Naive thymus-derived CD8-positive, alpha-beta T cell (primary cell): ENCODE results near the gene E2F4. TPM values are rescaled to one million over a fixed set of nuclear protein-coding genes. Genes with fewer than 3 reads are reported as not detected.
A peak's percentile ranks its signal among the peaks of the same experiment; 100 is the strongest.

Source experiments
- ATAC-seq, 2 donors: fragments of 150-1000 bp; cut with Tn5 transposase in 1 of 2; sonication (Bioruptor Pico), chemical (Tn5 transposase) in 1 of 2; 1 replicate in 1 of 2; 2 replicates in 1 of 2; pipeline ENCODE4 v1.10.0; 2021; ENCODE audit warnings: mild to moderate bottlenecking in 2 of 2, moderate library complexity in 2 of 2
- POLR2A ChIA-PET: fragments of 350-600 bp; sonication (Branson Sonifier 250); formaldehyde crosslinking; loops from one replicate; lab custom pipeline; 2021; ENCODE audit warnings: antibody characterized with exemption; lab: Charles Lee
- DNase-seq, 10 donors: peaks; one replicate each; pipeline versions ENCODE4 v3.0.0 to v3.0.0-alpha.2; 2020 to 2022
- H3K27ac Mint-ChIP-seq, 10 donors: one replicate each; pipeline ENCODE4 v1.8.0; 2020 to 2022; ENCODE audit warnings: mild to moderate bottlenecking in 10 of 10, mixed read lengths in 10 of 10, moderate library complexity in 4 of 10, inconsistent platforms in 1 of 10
- H3K27me3 Mint-ChIP-seq, 5 donors: one replicate each; pipeline ENCODE4 v1.8.0; 2021 to 2022; ENCODE audit warnings: mixed read lengths in 5 of 5
- H3K36me3 Mint-ChIP-seq, 3 donors: one replicate each; pipeline ENCODE4 v1.8.0; 2020 to 2022; ENCODE audit warnings: mixed read lengths in 3 of 3, mild to moderate bottlenecking in 2 of 3, inconsistent platforms in 1 of 3
- H3K4me1 Mint-ChIP-seq, 4 donors: one replicate each; pipeline ENCODE4 v1.8.0; 2021 to 2022; ENCODE audit warnings: mixed read lengths in 4 of 4
- H3K4me3 Mint-ChIP-seq, 10 donors: one replicate each; pipeline ENCODE4 v1.8.0; 2020 to 2022; ENCODE audit warnings: mild to moderate bottlenecking in 10 of 10, mixed read lengths in 10 of 10, moderate library complexity in 6 of 10, inconsistent platforms in 1 of 10
- H3K9me3 Mint-ChIP-seq, 9 donors: one replicate each; pipeline ENCODE4 v1.8.0; 2020 to 2022; ENCODE audit warnings: mixed read lengths in 9 of 9, mild to moderate bottlenecking in 3 of 9, inconsistent platforms in 1 of 9, moderate library complexity in 1 of 9
- polyA plus RNA-seq, 3 donors: library from polyadenylated mRNA; unstranded; fragments of 300-500 nt; fragmentation: Illumina TruSeq; gene quantifications; one replicate each; pipeline ENCODE4 v1.2.3, GENCODE V29; 2021
- total RNA-seq, 8 experiments: library from RNA in 2 of 8; stranded (reverse) in 2 of 8; gene quantifications; one replicate each; pipeline ENCODE4 v1.2.3 and lab custom pipeline; 2021 to 2026

Gene E2F4, protein sequence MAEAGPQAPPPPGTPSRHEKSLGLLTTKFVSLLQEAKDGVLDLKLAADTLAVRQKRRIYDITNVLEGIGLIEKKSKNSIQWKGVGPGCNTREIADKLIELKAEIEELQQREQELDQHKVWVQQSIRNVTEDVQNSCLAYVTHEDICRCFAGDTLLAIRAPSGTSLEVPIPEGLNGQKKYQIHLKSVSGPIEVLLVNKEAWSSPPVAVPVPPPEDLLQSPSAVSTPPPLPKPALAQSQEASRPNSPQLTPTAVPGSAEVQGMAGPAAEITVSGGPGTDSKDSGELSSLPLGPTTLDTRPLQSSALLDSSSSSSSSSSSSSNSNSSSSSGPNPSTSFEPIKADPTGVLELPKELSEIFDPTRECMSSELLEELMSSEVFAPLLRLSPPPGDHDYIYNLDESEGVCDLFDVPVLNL
- 10 to 100 TPM; 86.3 to 87.1 TPM for total RNA-seq
- polyA plus RNA-seq = 10 to 100 TPM; 40.7 to 67.8 (median 63.4) TPM
- 54.1 to 245 (median 92.4) reads per million in 6 experiments for total RNA-seq (lab: John Stamatoyannopoulos, UW)

DNA sequence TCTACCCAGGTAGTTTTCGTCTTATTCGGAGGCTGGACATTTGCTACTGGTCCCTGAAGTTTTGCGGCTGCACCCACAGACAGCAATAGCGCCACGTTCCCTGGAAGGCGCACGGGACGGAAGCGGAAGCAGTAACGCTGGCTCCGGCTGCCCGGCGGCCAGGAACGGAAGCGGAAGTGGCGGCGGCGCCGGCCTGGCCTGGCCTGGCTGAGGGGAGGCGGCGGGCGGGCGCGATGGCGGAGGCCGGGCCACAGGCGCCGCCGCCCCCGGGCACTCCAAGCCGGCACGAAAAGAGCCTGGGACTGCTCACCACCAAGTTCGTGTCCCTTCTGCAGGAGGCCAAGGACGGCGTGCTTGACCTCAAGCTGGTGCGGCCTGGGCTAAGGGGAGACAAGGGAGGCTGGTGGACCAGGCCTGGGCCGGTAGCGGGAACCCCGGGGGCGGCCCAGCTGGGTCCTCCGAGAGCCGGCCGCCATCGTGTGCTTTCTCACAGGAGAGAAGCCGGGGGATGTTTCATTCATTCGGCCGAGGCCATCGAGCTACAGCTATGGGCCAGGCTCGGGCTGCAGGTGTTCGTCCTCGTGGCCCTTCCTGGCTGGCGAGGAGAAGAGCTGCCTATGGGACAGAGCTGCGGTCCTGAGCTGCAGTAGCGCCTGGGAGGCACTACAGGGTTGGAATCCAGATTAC is at the start of gene E2F4:
E2F4 (plus strand) TSS at position 161 of the 687 bp plus-strand sequence; CDS start at position 234, 73 bp downstream.
- peaks cover 0 to 1% (median 0%) of the 10 kb centered on the region in 5 donors for H3K27me3 Mint-ChIP-seq
- H3K4me3 Mint-ChIP-seq = peak within 1 kb of the TSS; percentile 81 to 97 (median 90)
- POLR2A ChIA-PET = interaction anchor here (0.7 to 2.9 kb wide), 5 partner anchors 9 to 52 kb away, joined by 3 to 17 read pairs (median 3); partner anchors contain the start of gene TMEM208
- H3K4me1 Mint-ChIP-seq = peaks cover 20 to 56% (median 46%) of the 10 kb centered on the region in 4 donors
- H3K9me3 Mint-ChIP-seq = no peaks in the 10 kb centered on the region
- DNase-seq (peak; percentile 72 to 87 (median 81)), ATAC-seq (peak; percentile 96 to 97)
- peak within 1 kb of the TSS; percentile 81 to 96 (median 92) for H3K27ac Mint-ChIP-seq
- peaks cover 0 to 31% (median 8%) of the 10 kb centered on the region in 3 donors for H3K36me3 Mint-ChIP-seq

DNA sequence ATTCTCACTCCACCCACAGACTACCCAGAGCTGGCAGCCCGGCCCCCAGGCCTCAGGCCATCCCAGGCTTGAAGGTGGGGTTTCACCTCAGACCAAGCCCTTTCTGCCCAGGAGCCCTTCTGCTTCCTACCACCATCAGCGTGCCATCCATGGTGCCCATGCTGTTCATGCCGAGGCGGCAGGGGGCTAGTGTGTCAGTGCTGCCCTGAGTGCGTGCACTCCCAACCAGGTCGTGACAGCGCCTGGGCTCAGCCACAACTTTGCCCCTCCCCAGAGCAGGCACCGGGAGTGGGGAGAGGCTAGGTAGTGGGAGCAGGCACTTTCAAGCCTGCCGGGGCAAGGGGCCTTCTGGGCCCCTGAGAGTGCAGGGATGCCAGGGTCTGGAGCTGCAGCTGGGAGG is 49.6 kb upstream of the E2F4 start:
- Mint-ChIP-seq H3K27ac (no peak overlapping the region), H3K36me3 (peaks cover 3 to 94% (median 76%) of the 10 kb centered on the region in 3 donors), H3K27me3 (peaks cover 0 to 3% (median 0%) of the 10 kb centered on the region in 5 donors), H3K4me3 (no peak overlapping the region), H3K9me3 (no peaks in the 10 kb centered on the region), H3K4me1 (no peaks in the 10 kb centered on the region)
- no peak for DNase-seq
- POLR2A ChIA-PET = no interaction called here
- no peak for ATAC-seq

DNA sequence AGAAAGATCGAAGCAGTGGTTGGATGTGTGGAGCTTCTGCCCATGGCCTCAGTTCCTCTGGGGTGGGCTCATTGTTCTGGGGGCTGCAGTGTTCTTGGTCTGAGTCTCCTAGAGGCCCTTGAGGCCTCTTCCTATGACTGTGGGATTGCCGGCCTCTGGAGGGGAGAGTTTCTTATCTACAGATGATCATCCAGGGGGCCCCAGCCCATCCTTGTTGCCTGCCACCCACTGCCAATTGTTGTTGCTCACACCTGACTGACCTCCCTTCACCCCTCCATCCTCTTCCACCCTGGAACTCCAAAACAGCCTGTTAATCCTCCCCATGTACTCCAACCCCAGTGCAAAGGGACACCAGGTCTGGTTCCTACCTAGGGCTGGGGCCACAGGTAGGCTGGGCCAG is 47.0 kb upstream of the E2F4 start:
- H3K4me1 Mint-ChIP-seq = peaks cover 0 to 2% (median 0%) of the 10 kb centered on the region in 4 donors
- H3K9me3 Mint-ChIP-seq = no peaks in the 10 kb centered on the region
- H3K36me3 Mint-ChIP-seq = peaks cover 3 to 85% (median 73%) of the 10 kb centered on the region in 3 donors
- H3K27ac Mint-ChIP-seq = peak overlapping the region in 2 of 10 donors; percentile 16 to 65
- ATAC-seq (no peak), DNase-seq (no peak)
- POLR2A ChIA-PET = no interaction called here
- no peak overlapping the region for H3K4me3 Mint-ChIP-seq
- H3K27me3 Mint-ChIP-seq = peaks cover 0 to 19% (median 9%) of the 10 kb centered on the region in 5 donors

DNA sequence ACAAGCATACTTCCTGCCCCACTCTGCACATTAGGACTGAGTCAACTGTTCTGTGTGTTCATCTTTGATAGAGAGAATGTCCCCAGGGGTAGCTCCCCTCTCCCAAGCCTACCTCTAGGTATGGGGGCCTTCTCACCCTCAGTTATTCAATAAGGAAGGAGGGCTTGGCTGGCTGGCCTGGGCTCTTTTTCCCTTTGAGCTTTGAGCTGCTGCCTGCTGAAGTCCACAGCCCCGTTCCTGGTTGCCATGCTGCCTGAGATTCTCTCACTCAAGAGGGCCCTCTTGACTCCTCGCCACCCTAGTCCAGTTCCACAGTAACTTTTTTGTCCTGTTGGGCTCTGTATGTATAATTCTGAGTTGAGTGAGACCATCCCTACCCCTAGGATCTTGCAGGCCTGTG is 46.2 kb upstream of the E2F4 start:
- H3K4me1 Mint-ChIP-seq = peaks cover 0 to 2% (median 0%) of the 10 kb centered on the region in 4 donors
- ATAC-seq = no peak
- POLR2A ChIA-PET = no interaction called here
- peaks cover 3 to 77% (median 65%) of the 10 kb centered on the region in 3 donors for H3K36me3 Mint-ChIP-seq
- no peaks in the 10 kb centered on the region for H3K9me3 Mint-ChIP-seq
- no peak overlapping the region for H3K4me3 Mint-ChIP-seq
- H3K27me3 Mint-ChIP-seq = peaks cover 0 to 19% (median 9%) of the 10 kb centered on the region in 5 donors
- H3K27ac Mint-ChIP-seq = peak overlapping the region in 1 of 10 donors; percentile 52
- no peak for DNase-seq

DNA sequence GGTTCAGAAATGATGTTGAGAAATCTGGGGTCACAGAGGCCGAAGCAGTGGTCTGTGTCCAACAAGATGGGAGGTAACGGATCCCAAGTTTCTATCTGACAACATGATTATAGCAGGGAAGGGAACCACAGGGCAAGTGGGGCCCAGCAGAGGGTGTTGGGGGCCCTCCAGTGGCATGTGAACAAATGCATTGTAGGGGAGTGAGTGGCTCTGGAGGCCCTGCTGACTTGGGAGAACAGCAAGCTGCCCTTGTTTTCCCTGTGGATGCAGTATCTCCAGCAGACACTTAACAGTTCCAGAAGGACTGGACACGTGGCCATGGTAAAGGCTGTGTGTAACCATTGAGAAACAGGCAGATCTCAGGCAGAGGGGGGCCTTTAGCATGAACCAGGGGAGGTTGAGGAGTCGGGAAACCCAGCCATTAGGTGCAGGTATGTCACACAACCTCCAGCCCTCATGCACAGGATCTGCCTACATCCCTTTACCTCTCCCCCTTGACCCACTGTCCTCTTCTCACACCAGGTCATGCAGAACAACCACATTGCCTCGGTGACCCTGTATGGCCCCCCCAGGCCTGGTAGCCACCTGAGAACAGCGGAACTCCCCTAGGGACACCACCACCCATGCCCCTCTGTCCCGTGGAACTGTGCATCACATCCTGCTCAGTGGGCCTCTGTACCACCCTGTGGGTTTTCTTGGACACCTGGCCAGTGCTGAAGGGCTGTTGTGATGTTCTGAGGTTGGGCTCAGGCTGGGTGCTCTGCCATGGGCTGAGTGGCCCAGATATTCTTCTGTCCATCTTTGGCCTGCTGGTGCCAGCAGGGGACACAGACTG is 45.2 kb upstream of the E2F4 start:
- POLR2A ChIA-PET = no interaction called here
- H3K36me3 Mint-ChIP-seq = peaks cover 3 to 67% (median 57%) of the 10 kb centered on the region in 3 donors
- no peak for DNase-seq
- no peak overlapping the region for H3K4me3 Mint-ChIP-seq
- H3K9me3 Mint-ChIP-seq = no peaks in the 10 kb centered on the region
- peaks cover 3 to 5% (median 5%) of the 10 kb centered on the region in 4 donors for H3K4me1 Mint-ChIP-seq
- ATAC-seq = no peak
- no peak overlapping the region for H3K27ac Mint-ChIP-seq
- peaks cover 0 to 26% (median 9%) of the 10 kb centered on the region in 5 donors for H3K27me3 Mint-ChIP-seq

DNA sequence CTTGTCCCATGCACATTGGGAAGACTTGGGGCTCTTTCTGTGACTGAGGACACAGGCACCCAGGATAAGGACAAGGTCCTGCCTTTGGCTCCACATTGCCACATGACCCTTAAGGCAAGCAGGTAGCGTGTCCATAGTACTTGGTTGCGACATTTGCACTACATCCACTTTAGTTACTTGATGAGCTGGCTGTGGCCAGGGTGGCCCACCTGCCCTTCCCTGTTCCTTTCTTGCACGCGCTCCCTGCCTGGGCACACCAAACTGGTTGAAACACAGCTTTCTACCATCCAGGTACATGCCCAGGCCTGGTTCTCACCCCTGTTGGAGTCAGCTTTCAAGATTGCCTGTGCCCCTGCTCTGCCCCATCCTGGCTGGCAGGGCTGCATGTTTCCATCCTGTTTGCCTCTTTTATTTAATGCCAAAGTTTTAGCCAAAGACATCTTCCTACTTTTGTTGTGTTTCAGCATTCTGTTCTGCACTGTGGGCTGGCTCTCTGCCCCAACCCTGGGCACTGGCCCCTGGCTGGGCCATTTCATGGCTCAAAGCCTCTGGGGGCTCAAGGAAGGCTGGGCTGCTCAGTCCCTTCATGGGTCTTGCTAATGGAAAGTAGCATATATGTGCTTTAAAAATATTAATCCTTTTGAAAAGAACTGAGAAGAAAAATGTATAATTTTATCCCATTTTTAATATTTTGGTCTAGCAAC is 44.4 kb upstream of the E2F4 start:
- ATAC-seq = no peak
- Mint-ChIP-seq H3K4me3 (no peak overlapping the region), H3K9me3 (no peaks in the 10 kb centered on the region), H3K27ac (peak overlapping the region in 2 of 10 donors; percentile 7 to 20), H3K36me3 (peaks cover 3 to 60% (median 51%) of the 10 kb centered on the region in 3 donors), H3K27me3 (peaks cover 0 to 26% (median 9%) of the 10 kb centered on the region in 5 donors), H3K4me1 (peaks cover 3 to 6% (median 5%) of the 10 kb centered on the region in 4 donors)
- POLR2A ChIA-PET = no interaction called here
- no peak for DNase-seq

DNA sequence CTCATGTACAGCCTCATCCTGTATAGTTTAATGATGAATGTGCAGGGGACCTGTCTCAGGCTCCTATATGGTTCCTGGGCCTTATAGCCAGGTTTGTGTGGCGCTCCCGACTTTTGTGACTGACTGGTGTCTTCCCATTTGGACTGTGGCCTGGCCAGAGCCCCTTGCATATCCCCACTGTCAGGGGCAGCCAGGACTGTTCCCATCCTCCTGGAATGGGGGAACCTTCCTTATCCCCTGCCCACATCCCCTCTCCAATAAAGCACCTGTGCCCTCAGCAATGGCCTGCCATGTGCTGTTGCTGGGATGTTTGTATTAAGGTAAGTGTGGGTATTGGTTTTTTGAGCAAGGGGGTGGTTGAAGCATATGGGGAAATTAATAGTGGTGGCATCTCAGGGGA is 43.7 kb upstream of the E2F4 start:
- Mint-ChIP-seq H3K27ac (no peak overlapping the region), H3K36me3 (peaks cover 3 to 54% (median 47%) of the 10 kb centered on the region in 3 donors)

DNA sequence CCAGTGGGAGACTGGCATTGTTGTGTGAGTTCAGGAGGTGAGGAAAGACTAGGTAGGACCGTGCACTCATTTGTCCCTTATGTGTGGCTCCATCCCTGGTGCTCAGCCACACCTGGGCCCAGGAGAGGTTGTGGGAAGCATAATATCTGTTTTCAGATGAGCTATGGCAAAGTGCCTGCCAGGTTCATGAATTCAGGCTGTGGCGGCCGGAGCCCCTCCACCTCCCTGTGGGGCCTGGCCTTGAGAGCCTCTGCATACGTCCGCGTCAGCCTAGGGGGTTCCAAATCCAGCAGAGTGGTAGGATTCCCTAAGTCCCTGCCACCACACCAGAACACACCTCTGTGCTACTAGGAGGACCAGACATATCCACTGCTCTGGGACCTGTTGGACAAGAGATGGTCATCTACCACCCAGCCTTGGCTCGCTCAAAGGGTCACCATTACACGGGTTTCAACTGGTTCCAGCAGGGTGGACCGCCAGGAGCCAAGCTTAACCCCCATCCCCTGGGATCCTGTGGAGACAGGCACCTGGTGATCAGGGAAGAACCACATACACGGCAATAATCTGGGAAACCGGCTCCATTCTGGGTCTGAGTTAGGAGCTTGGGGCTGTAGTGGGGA is 43.2 kb upstream of the E2F4 start:
- peaks cover 5 to 15% (median 8%) of the 10 kb centered on the region in 4 donors for H3K4me1 Mint-ChIP-seq
- ATAC-seq (no peak), DNase-seq (no peak)
- H3K36me3 Mint-ChIP-seq = peaks cover 0 to 49% (median 43%) of the 10 kb centered on the region in 3 donors
- H3K9me3 Mint-ChIP-seq = no peaks in the 10 kb centered on the region
- POLR2A ChIA-PET = interaction anchor here (1.6 kb wide), 1 partner anchor 38 kb away, joined by 5 read pairs; the partner anchor contains the start of gene PHAF1
- peaks cover 0 to 23% (median 13%) of the 10 kb centered on the region in 5 donors for H3K27me3 Mint-ChIP-seq
- H3K27ac Mint-ChIP-seq = peak overlapping the region in 3 of 10 donors; percentile 8 to 53 (median 27)
- H3K4me3 Mint-ChIP-seq = peak overlapping the region in 7 of 10 donors; percentile 24 to 52 (median 48)

More for the DNA sequence above, 43.7 kb upstream of the E2F4 start:
- no peak for ATAC-seq
- Mint-ChIP-seq H3K4me3 (peak overlapping the region in 2 of 10 donors; percentile 48), H3K9me3 (no peaks in the 10 kb centered on the region), H3K27me3 (peaks cover 0 to 26% (median 13%) of the 10 kb centered on the region in 5 donors), H3K4me1 (peaks cover 5 to 12% (median 7%) of the 10 kb centered on the region in 4 donors)
- DNase-seq = no peak
- POLR2A ChIA-PET = no interaction called here

DNA sequence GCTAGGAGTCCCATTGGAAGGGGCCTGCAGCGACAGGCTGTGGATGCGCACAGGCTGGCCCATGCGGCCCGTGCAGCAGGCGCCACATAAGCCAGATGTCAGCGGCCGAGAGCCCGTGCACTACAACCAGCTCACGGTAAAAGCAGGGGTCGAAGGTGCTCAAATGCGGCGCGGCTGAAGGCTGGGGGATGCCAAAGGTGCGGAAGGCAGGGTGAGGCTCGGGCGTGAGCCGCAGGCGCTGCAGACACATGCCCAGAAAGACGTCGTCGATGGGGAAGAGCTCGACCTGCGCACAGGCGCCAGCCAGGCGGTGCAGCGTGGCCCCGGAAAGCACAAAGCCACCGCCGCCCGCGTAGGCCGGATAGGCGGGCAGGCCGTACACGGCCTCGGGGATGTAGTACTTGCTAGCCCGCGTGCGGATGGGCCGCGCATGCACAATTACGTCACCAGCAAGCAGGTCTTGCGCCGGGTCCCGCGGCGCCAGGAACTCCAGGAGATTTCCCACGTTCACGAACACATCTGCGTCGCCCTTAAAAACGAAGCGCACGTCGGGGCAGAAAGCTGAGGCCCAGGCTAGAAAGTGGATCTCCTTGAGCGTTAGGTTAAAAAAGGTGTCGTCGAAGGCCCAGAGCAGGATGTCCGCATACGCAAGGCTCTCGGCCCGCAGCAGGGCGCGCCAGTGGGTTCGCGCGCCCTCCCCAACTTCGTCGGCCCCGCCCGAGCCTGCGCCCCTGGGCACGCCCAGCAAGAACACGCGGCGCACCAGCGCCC is 42.5 kb upstream of the E2F4 start:
- ATAC-seq (no peak), DNase-seq (no peak)
- H3K27ac Mint-ChIP-seq = peak overlapping the region in 3 of 10 donors; percentile 15 to 27 (median 25)
- H3K4me3 Mint-ChIP-seq = peak overlapping the region in 5 of 10 donors; percentile 24 to 52 (median 50)
- peaks cover 5 to 17% (median 10%) of the 10 kb centered on the region in 4 donors for H3K4me1 Mint-ChIP-seq
- H3K27me3 Mint-ChIP-seq = peaks cover 0 to 23% (median 13%) of the 10 kb centered on the region in 5 donors
- no peaks in the 10 kb centered on the region for H3K9me3 Mint-ChIP-seq
- POLR2A ChIA-PET = interaction anchor here (0.6 to 1.6 kb wide), 2 partner anchors 39 to 616 kb away, joined by 5 read pairs; partner anchors contain the start of gene PHAF1
- peaks cover 0 to 43% (median 38%) of the 10 kb centered on the region in 3 donors for H3K36me3 Mint-ChIP-seq
